Esophagus muscularis mucosa (tissue), 4 donors: ENCODE data around the gene TBC1D3L. TPM values are rescaled to one million over a fixed set of nuclear protein-coding genes. Genes with fewer than 3 reads are reported as not detected.
"Not testable (repeated sequence)": the region's sequence is repeated elsewhere in the genome, so short reads cannot be mapped to it uniquely, and the experiment has no call there.

Experiments
- DNase-seq: peaks from one replicate; pipeline ENCODE4 v3.0.0-alpha.2; 2017; ENCODE audit errors: extremely low spot score
- H3K27ac ChIP-seq, 4 donors: fragments of 200-600 bp; sonication (generic); replicated peaks in 1 of 4; 1 replicate in 3 of 4; 2 replicates in 1 of 4; pipeline ENCODE4 v1.5.1; 2016 to 2019; ENCODE audit warnings: mild to moderate bottlenecking in 1 of 4
- H3K27me3 ChIP-seq, 4 donors: fragments of 200-600 bp; sonication (generic); one replicate each; pipeline versions ENCODE4 v1.5.1 to v1.6.0; 2016 to 2019
- H3K36me3 ChIP-seq, 4 donors: fragments of 200-600 bp; sonication (generic); one replicate each; pipeline ENCODE4 v1.5.1; 2016 to 2019
- H3K4me1 ChIP-seq, 4 donors: fragments of 200-600 bp; sonication (generic); one replicate each; pipeline ENCODE4 v1.5.1; 2016 to 2019
- H3K4me3 ChIP-seq, 4 donors: fragments of 200-600 bp; sonication (generic); 1 replicate in 2 of 4; 2 replicates in 2 of 4; pipeline ENCODE4 v1.5.1; 2016 to 2019; ENCODE audit warnings: mild to moderate bottlenecking in 4 of 4, moderate library complexity in 1 of 4
- H3K9me3 ChIP-seq, 4 donors: fragments of 200-600 bp; sonication (generic); 1 replicate in 3 of 4; 2 replicates in 1 of 4; pipeline ENCODE4 v1.5.1; 2016 to 2019
- WGBS: methylation state at CpG from one replicate; pipeline ENCODE4 v1.1.5; 2018; 5-methylcytosine and 5-hydroxymethylcytosine counted together
- intact Hi-C: fragments of 100-400 bp; cut with DNase I; formaldehyde crosslinking; loops from one replicate; pipeline ENCODE4 v1.15.1; 2023
- small RNA-seq, 3 donors: library from RNA; depleted of rRNA; stranded (forward); fragments of <200 nt; gene quantifications; one replicate each; pipeline ENCODE3, GENCODE V24; 2016
- total RNA-seq, 4 donors: library from RNA; depleted of rRNA; stranded (reverse); fragments of >200 nt; gene quantifications; one replicate each; pipeline versions ENCODE4 v1.1.0 to v1.2.1, GENCODE V29; 2016

TBC1D3L gene
- 10 to 100 TPM in 2 of 4 donors, 1 to 10 TPM in 2; 6.5 to 12.5 (median 9.5) TPM for total RNA-seq

- WGBS = no CpG with 5 or more reads among the region's 11 CpGs
- H3K4me3 ChIP-seq, intact Hi-C loops, H3K27ac ChIP-seq, H3K4me1 ChIP-seq, H3K36me3 ChIP-seq, DNase-seq, H3K27me3 ChIP-seq, H3K9me3 ChIP-seq: not testable (repeated sequence)
Observed at GRCh38 chr17:37988960-37989359, at the start of gene TBC1D3L. TSS of gene TBC1D3L (minus strand) at chr17:37989060. CDS start at chr17:37987520, 1,540 bp downstream.

GRCh38 chr17:38003676-38004075 lies 14.8 kb upstream of the TBC1D3L start, which contains the start of gene TBC1D3D:
TSS of gene TBC1D3D (plus strand) at chr17:38003976. CDS start at chr17:38005561, 1,585 bp downstream.
- H3K36me3 ChIP-seq, intact Hi-C loops, DNase-seq, H3K27me3 ChIP-seq, H3K4me1 ChIP-seq, H3K9me3 ChIP-seq, H3K27ac ChIP-seq, H3K4me3 ChIP-seq: not testable (repeated sequence)
- WGBS = no CpG with 5 or more reads among the region's 11 CpGs

Small RNAs within 50 kb of the gene (small RNA-seq; reads per million reads assigned to genes)
- 0 reads per million in 3 donors for gene RF00001

Other genes with a start within 250 kb of the TBC1D3L start
- not detected for gene HNF1B, start 244.0 kb downstream of the TBC1D3L start, total RNA-seq
- gene TBC1D3K, start 64.6 kb downstream of the TBC1D3L start, total RNA-seq = not detected
- under 1 TPM in 1 of 4 donors, not detected in 3; 0.40 TPM for gene TBC1D3D, start 14.9 kb upstream of the TBC1D3L start, total RNA-seq
- gene TBC1D3C, start 79.6 kb upstream of the TBC1D3L start, total RNA-seq = not detected
- not detected for gene TBC1D3E, start 138.9 kb upstream of the TBC1D3L start, total RNA-seq
- gene TBC1D3, start 203.5 kb upstream of the TBC1D3L start, total RNA-seq = not detected